Activated CD4-positive, CD25-positive, alpha-beta regulatory T cell treated with anti-CD3 and anti-CD28 coated beads, Interleukin-2, amount 50 U/mL, for 16 hours (primary cell): ENCODE measurements around the gene AMPD3.
"Not testable (repeated sequence)": the region's sequence is repeated elsewhere in the genome, so short reads cannot be mapped to it uniquely, and the experiment has no call there.

Source experiments
- DNase-seq: peaks from one replicate; pipeline ENCODE4 v3.0.0-alpha.2; 2020; ENCODE audit warnings: low read depth, low spot score

The AMPD3 gene

DNA sequence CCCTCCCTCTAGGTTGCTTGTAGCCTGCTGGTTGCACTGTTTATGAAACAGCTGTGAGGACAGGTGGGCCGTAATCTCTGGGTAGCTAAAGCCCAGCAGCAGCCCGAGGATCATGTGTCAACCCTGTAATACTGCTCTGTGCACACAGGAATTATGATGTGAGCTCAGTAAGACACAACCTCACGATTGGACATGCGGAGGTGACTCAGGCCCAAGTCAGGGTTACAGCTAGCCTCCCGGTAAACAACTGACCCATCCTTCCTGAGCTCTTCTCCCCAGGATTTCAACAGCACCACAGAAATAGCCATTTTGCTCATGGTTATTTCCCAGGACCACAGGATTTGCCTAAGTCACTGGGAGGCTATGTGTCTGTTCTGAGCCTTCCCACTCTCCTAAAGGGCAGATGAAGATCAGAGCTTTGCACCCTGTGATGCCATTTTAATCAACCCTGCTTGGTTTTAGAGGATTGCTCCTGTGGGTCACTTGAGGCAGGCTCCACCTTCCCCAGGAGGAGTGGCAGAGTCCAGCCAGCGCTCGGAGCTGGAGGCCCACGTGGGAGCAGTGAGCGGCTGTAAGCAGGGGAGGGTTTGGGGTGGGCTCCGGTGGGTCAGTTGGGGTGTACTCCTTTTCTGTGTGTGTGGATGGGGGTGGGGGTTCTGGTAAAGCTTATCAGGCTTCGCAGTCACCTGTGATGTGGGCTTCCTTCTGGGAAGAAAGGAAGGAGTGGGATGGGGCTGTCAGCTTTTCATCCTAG, at the start of gene AMPD3:
Gene AMPD3 (plus strand): TSS at position 387 of the 754 bp plus-strand sequence. CDS start 6,256 bp downstream, outside the sequence.
- DNase-seq = no peak

DNA sequence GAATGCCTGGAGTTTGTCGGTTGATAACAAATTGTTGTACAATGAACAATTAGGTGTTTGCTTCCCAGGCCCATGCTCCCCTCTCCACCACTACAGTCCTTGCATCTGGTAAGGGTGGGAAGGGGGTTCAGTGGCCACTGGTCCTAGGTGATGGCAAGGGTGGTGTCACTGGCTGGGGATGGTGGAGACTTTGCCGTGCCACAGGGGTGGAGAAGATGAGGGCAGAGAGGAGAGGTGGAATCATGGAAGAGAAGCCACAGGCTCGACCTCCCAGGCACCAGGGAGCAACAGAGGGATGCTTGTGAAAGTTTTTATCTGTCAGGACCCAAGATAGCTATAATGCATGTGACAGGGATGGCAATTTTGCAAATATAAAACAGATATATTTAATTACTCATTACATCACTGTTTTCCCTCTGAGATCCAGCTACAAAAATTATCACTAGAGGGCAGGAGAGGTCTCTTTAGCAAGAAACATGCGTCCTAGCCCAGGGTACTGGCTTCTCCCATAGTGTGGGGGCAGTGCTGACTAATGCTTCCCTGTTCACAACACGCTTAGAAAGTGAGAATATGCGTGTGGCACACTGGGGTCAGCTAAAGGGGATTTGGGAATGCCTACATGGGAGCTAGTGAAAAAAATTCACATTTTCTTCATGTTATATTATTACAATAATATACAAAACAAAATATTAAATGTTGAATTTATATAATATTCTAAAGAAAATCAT, 49.0 kb upstream of the AMPD3 start:
- no peak for DNase-seq

DNA sequence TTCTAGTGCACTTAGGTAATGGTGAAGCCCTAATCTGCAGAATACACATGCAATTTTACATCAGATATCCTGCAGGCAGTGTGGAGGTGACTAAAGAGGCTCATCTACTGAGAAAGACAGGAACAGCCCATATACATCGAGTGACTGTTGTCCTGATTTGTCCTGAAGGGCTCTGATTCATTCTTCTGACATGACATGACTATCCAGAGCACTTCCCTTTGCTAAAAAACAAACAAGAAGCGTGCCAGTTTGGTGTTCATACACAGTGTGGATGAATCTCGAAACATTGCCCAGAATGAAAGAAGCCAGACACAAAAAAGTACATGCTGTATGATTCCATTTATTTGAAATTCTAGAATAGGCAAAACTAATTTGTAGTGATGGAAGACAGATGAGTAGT, 48.0 kb upstream of the AMPD3 start:
- DNase-seq = no peak

DNA sequence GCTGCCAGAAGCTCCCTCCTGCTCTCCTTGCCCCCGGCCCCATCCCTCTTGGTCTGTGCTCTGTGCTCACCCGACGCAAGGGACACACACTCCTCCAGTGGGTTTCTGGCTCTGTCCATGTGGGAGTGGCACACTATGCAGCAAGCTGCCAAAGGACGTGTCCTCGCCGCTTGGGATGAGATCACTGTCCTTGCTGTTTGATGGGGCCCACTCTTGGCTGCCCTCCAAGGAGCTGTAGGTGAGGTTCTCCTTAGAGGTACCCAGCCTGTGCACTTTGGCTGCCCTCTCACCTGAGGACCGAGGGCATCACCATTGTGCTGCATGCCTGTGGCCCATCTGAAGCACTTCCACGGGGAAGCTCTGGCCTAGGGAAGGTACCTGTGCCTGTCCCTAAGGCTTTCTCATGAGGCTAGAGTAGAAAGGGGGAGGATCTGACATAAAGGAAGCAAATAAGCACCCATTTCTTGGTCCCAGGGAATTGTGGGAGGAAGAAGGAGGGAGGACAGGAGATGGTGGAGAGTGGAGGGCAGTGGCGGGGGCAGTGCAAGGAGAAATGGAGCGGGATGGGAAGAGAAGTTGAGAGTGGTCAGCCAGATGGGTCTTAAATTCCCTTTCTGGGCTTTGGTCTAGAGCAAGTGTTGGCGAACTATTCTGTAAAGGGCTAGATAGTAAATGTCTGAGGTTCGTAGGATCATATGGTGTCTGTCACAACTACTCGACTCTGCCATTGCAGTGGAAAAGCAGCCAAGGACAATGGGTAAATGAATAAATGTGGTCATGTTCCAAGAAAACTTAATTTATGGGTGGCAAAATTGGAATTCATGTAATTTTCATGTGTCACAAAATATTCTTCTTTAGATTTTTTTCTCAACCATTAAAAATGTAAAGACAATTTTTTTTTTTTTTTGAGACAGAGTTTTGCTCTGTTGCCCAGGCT, 47.0 kb upstream of the AMPD3 start:
- no peak for DNase-seq

DNA sequence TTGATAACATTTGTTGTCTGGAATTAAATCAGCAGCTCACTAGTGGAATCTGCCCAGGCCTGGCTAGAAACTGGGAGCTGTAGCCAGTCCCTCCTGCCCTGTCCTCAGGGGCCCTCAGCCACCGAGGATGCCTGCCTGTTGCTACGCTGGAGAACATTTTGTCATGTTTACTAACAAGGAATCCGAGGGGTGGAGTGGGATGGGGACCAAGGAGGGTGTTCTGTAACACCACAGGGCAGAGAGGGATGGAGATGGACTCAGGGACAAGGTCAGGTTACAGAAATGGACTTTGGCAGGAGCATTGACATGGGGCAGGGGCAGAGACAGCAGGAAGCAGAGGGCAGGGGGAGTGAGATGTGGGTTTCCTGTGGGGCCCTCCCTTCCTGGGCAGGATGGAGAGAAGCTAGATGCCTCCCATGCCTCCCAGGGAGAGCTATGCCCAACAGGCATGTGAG, 45.8 kb upstream of the AMPD3 start:
- DNase-seq = no peak

DNA sequence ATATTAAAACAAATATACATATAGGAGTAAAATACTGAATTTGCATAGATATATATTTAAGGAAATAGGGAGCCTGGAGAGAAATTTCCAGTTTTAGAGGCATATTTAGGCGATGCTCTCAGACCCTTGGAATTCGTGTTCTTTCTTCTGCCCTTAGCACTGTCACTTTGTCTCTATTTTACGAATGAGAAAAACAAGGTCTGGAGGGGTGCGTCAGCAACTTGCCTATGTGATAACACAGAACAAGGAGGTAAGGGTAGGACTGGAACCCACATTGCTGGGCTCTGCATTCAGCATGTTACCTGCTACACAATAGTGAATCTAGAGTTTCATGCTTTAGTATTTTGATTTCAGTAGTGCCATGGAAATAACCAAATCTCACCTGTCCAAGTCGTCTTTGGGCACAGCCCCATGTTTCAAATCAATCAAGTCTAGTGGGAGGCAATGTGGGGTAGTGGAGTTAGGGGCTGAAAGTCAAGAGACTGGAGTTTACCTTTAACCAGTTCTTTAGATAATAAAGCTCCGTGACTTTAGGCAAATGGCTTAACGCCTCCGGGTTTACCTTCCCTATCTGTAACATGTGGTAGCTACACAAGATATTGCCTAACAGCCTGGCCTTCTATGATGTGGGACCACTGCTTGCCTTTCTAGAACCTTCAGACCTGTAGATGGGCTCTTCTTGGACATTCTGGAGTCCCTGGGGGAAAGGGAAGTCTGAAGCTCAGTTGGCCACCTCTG, 44.8 kb upstream of the AMPD3 start:
- DNase-seq = no peak

DNA sequence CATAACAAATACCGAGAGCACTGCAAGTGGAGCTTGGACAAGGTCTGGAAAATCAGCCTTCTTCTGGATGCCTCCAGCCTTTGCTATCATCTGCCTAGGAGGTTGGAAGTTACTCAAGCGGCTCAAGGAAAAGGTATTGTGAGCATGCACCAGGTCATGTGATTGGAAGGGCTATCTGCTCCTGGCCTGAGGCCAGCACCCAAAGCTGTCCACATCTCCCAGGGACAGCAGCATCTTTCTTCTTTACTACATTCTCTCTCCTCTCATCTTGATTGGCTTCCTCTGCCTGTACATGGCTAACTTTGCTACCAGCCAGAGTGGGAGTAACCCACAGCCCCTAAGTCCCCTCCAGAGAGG, 44.2 kb upstream of the AMPD3 start:
- DNase-seq = no peak

DNA sequence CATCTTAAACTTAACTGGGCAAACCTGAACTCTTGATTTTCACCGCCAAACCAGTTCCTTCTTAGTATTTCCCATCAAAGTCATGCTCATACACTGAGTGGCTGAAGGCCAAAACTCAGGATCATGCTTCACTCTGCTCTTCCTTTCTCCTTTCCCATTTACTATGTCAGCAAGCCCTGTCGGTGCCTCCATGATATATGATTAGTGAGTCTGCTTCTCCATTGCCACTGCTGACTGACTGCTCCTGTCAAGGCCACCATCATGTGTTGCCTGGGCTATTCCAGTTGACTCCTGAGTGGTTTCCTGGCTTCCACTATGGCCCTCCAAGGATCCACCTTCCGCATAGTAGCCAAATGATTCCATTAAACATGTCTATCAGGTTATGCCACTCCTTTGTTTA, 42.8 kb upstream of the AMPD3 start:
- DNase-seq = no peak

DNA sequence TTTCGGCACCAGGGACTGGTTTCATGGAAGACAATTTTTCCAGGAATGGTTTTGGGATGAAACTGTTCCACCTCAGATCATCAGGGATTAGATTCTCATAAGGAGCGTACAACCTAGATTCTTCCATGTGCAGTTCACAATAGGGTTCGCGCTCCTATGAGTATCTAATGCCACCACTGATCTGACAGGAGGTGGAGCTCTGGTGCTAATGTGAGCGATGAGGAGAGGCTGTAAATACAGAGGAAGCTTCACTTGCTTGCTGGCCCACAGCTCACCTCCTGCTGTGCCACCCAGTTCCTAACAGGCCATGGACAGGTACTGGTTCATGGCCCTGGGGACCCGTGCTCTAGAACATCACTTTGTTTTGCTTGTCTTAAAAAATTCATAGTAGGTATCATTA, 41.8 kb upstream of the AMPD3 start:
- no peak for DNase-seq

DNA sequence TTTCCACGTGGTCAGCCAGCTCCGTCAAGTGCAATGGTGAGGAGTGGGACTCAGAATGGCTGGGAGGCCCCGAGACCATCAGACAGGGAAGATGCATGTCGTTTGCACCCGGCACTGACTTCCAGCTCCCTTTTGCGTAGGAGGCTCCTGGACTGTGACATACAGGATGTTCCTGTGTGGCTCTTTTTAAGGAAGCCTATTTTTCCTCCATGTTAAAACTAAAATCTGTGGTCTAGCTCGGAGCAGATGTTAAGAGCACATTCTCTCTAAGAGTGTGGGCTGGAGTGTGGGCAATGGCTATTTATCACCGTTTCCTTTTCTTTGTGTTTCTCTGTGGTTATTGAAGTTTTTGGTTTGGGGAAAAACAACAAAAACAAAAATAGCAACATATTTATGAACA, 40.9 kb upstream of the AMPD3 start:
- DNase-seq = no peak

DNA sequence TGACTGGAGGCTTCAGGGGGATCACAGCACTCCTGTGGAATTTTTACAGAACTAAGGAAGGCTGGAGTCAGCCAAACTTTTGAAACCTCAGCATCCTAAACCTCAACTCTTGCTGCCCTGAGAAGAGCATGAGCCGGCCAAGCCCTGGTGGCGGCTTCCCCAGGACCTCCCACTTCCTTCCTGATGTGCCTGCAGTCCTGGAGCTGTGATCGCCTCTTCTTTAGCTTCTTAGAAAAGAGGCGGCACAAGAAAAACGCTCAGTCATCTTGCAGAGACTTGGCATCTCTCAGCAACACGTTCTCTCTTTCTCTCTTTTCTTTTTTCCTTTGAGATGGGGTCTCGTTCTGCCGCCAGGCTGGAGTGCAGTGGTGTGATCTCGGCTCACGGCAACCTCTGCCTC, 40.4 kb upstream of the AMPD3 start:
- no peak for DNase-seq

DNA sequence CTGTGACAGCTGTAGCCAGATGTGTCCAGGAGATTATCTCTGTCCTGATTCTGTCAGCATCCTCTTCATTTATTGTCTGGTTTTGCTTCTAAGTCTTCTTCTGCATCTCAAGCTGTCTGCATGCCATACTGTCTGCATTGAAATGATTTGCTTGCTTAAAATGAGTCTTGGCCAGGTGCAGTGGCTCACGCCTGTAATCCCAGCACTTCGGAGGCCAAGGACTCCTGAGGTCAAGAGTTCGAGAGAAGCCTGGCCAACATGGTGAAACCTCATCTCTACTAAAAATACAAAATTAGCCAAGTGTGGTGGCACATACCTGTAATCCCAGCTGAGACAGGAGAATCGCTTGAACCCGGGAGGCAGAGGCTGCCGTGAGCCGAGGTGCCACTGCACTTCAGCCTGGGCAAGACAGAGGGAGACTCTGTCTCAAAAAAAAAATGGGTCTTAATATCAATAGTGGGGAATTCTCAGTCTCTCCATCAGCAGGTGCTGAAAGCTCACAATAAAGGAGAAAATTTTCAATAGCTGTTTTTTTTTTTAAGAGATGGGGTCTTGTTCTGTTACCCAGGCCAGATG, 39.2 kb upstream of the AMPD3 start:
- no peak for DNase-seq

DNA sequence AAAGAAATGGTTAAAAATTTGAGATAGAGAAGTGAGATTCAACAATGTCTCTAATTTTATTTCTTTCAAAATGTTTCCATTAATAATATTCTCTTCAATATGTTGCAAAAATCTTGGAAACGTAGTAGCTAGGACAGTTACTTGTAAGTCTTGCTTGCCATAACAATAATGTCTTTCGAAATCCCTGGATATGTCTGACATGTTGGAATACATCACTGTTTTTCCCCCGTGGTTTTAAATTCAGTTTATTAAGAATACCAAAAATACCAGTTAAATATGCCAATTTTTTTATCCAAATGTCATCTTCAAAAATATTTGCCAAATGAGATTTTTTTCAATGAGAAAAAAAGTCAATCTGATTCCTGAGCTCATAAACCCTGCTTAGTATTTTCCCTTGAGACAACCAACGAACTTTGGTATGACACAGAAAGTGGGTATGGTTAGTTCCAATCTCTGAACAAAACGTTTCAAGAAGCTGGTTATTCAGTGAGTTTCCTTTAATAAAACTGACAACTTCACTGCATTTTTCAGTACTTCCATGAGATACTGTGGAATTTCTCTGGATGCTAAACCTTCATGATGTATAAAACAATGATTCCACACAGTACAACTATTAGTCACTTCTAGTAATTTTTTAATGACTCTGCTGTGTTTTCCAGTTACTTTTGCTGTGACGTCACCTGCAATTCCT, 36.7 kb upstream of the AMPD3 start:
- DNase-seq = no peak

DNA sequence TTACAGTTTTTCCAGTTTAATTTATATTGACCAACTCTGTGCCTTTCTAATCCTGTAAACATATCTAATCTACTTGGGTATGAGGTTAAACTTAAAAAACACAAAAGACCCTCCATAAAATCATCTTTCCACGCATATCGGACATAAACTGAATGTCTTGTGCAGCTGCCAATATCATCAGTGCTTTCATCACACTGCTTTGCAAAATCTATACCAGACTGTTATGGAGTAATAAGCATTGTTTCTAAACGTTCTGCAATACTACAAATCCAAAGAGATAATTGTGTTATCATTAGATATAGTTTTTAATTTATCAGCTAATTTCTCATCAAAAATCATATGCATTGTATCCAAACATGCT, 36.1 kb upstream of the AMPD3 start:
- DNase-seq = no peak

DNA sequence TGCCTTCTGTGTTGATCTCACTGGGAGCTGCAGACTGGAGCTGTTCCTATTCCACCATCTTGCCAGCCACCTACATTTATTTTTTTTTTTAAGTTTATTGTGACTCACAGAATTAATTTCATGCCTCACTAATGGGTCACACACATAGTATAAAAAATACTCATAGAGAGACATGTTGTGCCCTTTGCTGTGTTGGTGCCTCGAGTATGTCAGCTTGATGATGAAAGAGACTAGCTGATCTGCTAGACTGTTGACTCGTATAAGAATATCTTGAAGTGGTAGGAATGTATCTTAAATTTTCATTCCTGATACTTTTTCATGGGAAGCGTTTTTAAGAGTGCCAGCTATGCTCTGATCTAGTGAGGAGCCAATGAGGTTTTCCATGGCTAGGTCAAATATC, 28.6 kb upstream of the AMPD3 start:
- DNase-seq = no peak

DNA sequence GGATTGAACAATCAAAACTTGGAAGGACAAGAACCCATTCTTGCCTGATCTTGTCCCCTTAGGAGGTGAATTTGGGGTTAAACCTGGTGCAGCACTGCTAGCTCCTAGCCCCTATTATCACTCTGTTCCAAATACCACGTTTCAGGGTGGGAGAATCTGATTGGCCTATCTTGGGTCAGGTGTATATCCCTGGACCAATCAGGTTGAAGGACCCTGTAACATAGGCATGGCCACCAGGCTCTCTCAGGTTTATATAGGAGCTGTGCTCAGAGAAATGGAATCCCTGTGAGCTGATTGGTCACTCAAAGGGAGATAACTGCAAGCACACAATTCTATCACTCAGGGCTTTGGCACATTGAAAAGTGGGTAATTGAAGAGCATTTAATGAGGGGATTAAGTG, 26.6 kb upstream of the AMPD3 start:
- DNase-seq = no peak

DNA sequence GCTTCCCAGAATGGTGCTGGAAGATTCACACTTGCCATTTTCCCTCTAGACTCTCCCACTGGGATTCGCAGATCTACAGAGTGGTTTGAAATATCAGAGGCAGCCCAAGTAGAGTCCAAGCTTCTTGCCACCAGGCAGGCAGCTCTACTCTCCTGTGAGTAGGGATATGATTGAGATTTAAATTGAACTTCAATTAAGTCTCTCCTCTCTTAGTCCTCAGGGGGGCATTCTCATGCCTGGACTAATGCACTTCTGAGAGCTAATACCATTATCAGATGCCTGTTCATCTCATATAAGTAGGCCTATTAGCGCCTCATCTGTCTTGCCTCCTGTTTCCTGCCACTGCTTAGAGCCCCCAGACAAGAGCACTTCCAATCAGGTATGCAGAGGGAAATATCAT, 25.5 kb upstream of the AMPD3 start:
- no peak for DNase-seq

DNA sequence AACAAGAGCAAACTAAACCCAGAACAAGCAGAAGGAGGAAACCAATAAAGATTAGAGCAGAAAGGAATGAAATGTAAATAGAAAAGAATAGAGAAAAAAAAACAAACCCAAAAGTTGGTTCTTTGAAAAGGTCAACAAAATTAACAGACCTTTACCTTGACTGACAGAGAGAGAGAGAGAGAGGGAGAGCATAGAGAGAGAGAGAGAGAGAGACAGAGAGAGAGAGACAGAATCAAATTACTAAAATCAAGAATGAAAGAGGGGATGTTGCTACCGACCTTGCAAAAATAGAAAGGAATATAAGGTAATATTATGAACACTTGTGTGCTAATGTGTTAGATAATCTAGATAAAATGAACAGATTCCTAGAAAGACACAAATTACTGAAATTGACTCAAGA, 22.6 kb upstream of the AMPD3 start:
- DNase-seq = no peak

DNA sequence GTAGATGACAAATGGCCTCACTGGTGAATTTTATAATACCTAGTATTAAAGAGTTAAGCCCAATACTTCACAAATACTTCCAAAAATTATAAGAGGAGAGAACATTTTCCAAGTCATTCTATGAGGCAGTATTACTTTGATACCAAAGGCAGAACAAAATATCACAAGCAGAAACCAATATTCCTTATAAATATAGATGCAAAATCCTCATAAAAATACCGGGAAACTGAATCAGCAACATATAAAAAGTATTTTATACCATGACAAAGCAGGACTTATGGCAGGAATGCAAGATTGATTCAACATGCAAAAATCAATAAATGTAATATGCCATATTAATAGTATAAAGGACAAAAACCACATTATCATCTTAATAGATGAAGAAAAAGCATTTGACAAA, 22.1 kb upstream of the AMPD3 start:
- DNase-seq = no peak

DNA sequence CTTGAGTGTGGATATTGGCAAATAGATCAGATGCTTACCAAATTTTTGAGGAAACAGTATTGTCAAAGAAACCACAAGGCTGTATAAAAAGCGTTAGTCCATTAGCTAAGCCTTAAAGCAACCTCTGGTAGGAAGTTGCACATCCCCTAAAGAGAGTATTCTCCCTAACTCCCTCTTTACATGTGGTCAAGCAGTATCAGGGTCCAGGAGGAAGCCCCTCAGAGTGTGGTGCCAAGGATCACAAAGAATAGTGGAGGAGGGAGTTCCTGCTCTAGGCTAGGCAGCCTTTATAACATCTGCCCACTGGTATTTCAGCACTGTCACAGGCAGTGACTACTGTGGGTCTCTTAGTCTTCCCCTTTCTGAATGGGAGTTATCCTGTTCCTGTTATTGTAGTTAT, 18.8 kb upstream of the AMPD3 start:
- no peak for DNase-seq

DNA sequence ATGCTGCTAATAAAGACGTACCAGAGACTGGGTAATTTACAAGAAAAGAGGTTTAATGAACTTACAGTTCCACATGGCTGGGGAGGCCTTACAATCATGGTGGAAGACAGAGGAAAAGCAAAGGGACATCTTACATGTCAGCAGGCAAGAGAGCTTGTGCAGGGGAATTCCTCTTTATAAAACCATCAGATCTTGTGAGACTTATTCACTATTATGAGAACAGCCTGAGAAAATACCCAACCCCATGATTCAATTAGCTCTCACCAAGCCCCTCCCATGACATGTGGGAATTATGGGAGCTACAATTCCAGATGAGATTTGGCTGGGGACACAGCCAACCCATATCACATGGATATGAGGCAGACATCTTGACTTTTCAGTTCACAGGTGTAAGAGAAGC, 18.4 kb upstream of the AMPD3 start:
- DNase-seq = not testable (repeated sequence)
